HG02759 (cell line): ENCODE results near the gene FBLN2.

Experiments
- ATAC-seq: cut with Tn5 transposase; IDR thresholded peaks from one replicate; pipeline ENCODE4 v1.9.1; 2021; ENCODE audit warnings: mild to moderate bottlenecking, moderate library complexity; ENCODE audit not compliant: unreplicated experiment

FBLN2 gene

GRCh38 chr3:13530241-13531009 lies 18.5 kb upstream of the FBLN2 start:
- no peak for ATAC-seq

- no peak for ATAC-seq
These were observed 16.8 kb upstream of the FBLN2 start for GRCh38 chr3:13532085-13532484.

GRCh38 chr3:13532631-13533030 lies 16.3 kb upstream of the FBLN2 start:
- no peak for ATAC-seq

- no peak for ATAC-seq
These were observed 15.0 kb upstream of the FBLN2 start for GRCh38 chr3:13533885-13534301.

- ATAC-seq: no peak
These were observed 13.4 kb upstream of the FBLN2 start for GRCh38 chr3:13535526-13535875.

- no peak for ATAC-seq
These were observed 13.0 kb upstream of the FBLN2 start for GRCh38 chr3:13535905-13536304.

- no peak for ATAC-seq
These were observed 12.5 kb upstream of the FBLN2 start for GRCh38 chr3:13536432-13536831.

GRCh38 chr3:13536832-13537231 lies 12.1 kb upstream of the FBLN2 start:
- ATAC-seq: no peak

- ATAC-seq: no peak
These were observed 11.5 kb upstream of the FBLN2 start for GRCh38 chr3:13537244-13537908.

- ATAC-seq: no peak
These were observed 11.0 kb upstream of the FBLN2 start for GRCh38 chr3:13537909-13538296.

GRCh38 chr3:13538520-13539291 lies 10.2 kb upstream of the FBLN2 start:
- no peak for ATAC-seq

GRCh38 chr3:13539292-13539638 lies 9.7 kb upstream of the FBLN2 start:
- no peak for ATAC-seq

- ATAC-seq: no peak
These were observed 9.3 kb upstream of the FBLN2 start for GRCh38 chr3:13539671-13540070.

GRCh38 chr3:13540297-13540995 lies 8.5 kb upstream of the FBLN2 start:
- no peak for ATAC-seq

- ATAC-seq: no peak
These were observed 7.2 kb upstream of the FBLN2 start for GRCh38 chr3:13541691-13542090.

- no peak for ATAC-seq
These were observed 6.8 kb upstream of the FBLN2 start for GRCh38 chr3:13542142-13542541.

- no peak for ATAC-seq
These were observed 5.7 kb upstream of the FBLN2 start for GRCh38 chr3:13543253-13543652.

GRCh38 chr3:13544293-13544831 lies 4.6 kb upstream of the FBLN2 start:
- ATAC-seq: no peak

- no peak for ATAC-seq
These were observed 3.8 kb upstream of the FBLN2 start for GRCh38 chr3:13544951-13545651.

GRCh38 chr3:13545952-13546454 lies 2.9 kb upstream of the FBLN2 start:
- no peak for ATAC-seq
